CD4-positive, alpha-beta memory T cell (primary cell): ENCODE data around the gene COX6A2. TPM values are rescaled to one million over a fixed set of nuclear protein-coding genes. Genes with fewer than 3 reads are reported as not detected.
A peak's percentile ranks its signal among the peaks of the same experiment; 100 is the strongest.

Experiments used
- CTCF ChIA-PET: fragments of 350-600 bp; sonication (Branson Sonifier 250); formaldehyde crosslinking; loops from one replicate; lab custom pipeline; 2021; ENCODE audit warnings: inconsistent platforms; ENCODE audit not compliant: partially characterized antibody; lab: Charles Lee
- POLR2A ChIA-PET: fragments of 350-600 bp; sonication (Branson Sonifier 250); formaldehyde crosslinking; loops from one replicate; lab custom pipeline; 2021; ENCODE audit not compliant: partially characterized antibody; lab: Charles Lee
- DNase-seq, 5 donors: peaks; one replicate each; pipeline versions ENCODE4 v3.0.0 to v3.0.0-alpha.2; 2020 to 2022; ENCODE audit warnings: mixed read lengths in 1 of 5
- H3K27ac ChIP-seq: one replicate; pipeline ENCODE4 v1.7.0; 2013; ENCODE audit warnings: low read depth, low read length
- H3K27me3 ChIP-seq: 2 replicates; pipeline ENCODE4 v1.7.0; 2013; ENCODE audit warnings: mild to moderate bottlenecking, low read length, moderate library complexity; ENCODE audit not compliant: insufficient read depth
- H3K36me3 ChIP-seq: 2 replicates; pipeline ENCODE4 v1.7.0; 2013; ENCODE audit warnings: mild to moderate bottlenecking, low read length, moderate library complexity; ENCODE audit not compliant: insufficient read depth
- H3K4me1 ChIP-seq: 2 replicates; pipeline ENCODE4 v1.7.0; 2013; ENCODE audit warnings: mild to moderate bottlenecking, low read length, moderate library complexity; ENCODE audit not compliant: insufficient read depth
- H3K4me3 ChIP-seq, 2 donors: one replicate each; pipeline ENCODE4 v1.7.0; 2013; ENCODE audit warnings: low read length in 2 of 2, mild to moderate bottlenecking in 1 of 2
- H3K9me3 ChIP-seq, 2 donors: one replicate each; pipeline ENCODE4 v1.7.0; 2013; ENCODE audit warnings: low read length in 2 of 2, control low read depth in 1 of 2; ENCODE audit not compliant: control insufficient read depth in 1 of 2
- H3K27ac Mint-ChIP-seq, 7 donors: one replicate each; pipeline ENCODE4 v1.8.0; 2020 to 2021; ENCODE audit warnings: mixed read lengths in 7 of 7, mild to moderate bottlenecking in 6 of 7, inconsistent platforms in 3 of 7, moderate library complexity in 3 of 7
- H3K27me3 Mint-ChIP-seq, 2 donors: one replicate each; pipeline ENCODE4 v1.8.0; 2020 to 2021; ENCODE audit warnings: mixed read lengths in 2 of 2
- H3K36me3 Mint-ChIP-seq, 2 donors: one replicate each; pipeline ENCODE4 v1.8.0; 2020 to 2021; ENCODE audit warnings: mixed read lengths in 2 of 2, inconsistent platforms in 1 of 2, mild to moderate bottlenecking in 1 of 2
- H3K4me1 Mint-ChIP-seq, 4 donors: one replicate each; pipeline ENCODE4 v1.8.0; 2020 to 2021; ENCODE audit warnings: mixed read lengths in 4 of 4, mild to moderate bottlenecking in 1 of 4
- H3K4me3 Mint-ChIP-seq, 8 donors: one replicate each; pipeline ENCODE4 v1.8.0; 2020 to 2021; ENCODE audit warnings: mixed read lengths in 8 of 8, mild to moderate bottlenecking in 7 of 8, moderate library complexity in 6 of 8, inconsistent platforms in 3 of 8
- H3K9me3 Mint-ChIP-seq, 8 donors: one replicate each; pipeline ENCODE4 v1.8.0; 2020 to 2021; ENCODE audit warnings: mixed read lengths in 8 of 8, mild to moderate bottlenecking in 5 of 8, inconsistent platforms in 3 of 8, moderate library complexity in 1 of 8
- intact Hi-C: fragments of 100-400 bp; cut with micrococcal nuclease; formaldehyde crosslinking; loops from one replicate; pipeline ENCODE4 v1.15.1; 2023
- polyA plus RNA-seq, 2 donors: library from polyadenylated mRNA; unstranded; fragments of 300-500 nt; fragmentation: Illumina TruSeq; gene quantifications; one replicate each; pipeline ENCODE4 v1.2.3, GENCODE V29; 2021
- total RNA-seq, 2 experiments: library from RNA; stranded (reverse); gene quantifications; one replicate each; pipeline ENCODE4 v1.2.3, GENCODE V29; 2021

The COX6A2 gene
- total and polyA plus RNA-seq, 4 experiments from 2014 or later: not detected

DNA sequence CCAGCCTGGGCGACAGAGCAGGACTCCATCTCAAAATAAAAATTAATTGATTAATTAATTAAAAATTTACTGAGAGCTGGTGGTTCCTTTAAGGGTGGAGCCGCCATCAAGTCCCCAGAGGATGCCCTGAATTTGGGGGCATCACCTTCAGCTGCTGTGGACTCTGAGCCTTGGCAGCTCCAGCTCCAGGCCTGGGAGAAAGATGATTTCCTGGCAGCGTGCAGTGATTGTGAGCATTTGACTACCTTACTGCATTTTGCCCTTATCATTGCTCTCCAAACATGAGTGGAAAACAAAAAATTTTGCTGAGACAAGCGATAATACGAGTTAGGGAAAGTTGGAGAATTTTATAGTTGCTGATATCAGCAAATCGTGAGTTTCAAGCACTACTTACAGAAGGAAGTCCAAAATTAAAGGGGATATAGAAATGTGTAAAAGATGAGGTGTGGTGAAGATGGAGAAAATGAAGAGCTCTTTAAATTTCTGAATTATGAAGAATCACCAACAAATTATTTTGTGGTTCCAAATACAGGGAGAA is 37.6 kb downstream of the COX6A2 start:
- H3K27me3 ChIP-seq: no peaks in the 10 kb centered on the region
- intact Hi-C loops: no loop called here
- no peak overlapping the region for H3K4me3 ChIP-seq
- no peaks in the 10 kb centered on the region for H3K9me3 ChIP-seq
- no peaks in the 10 kb centered on the region for H3K36me3 ChIP-seq
- Mint-ChIP-seq H3K36me3 (no peaks in the 10 kb centered on the region), H3K27ac (peak overlapping the region in 1 of 7 donors; percentile 25), H3K4me1 (peaks cover 0 to 10% (median 7%) of the 10 kb centered on the region in 4 donors), H3K27me3 (peaks cover 7 to 11% of the 10 kb centered on the region in 2 donors), H3K4me3 (no peak overlapping the region), H3K9me3 (peaks cover 0 to 2% (median 0%) of the 10 kb centered on the region in 8 donors)
- CTCF ChIA-PET: interaction anchor here (0.6 kb wide), 1 partner anchor 561 kb away, joined by 3 read pairs; no protein-coding TSS in a partner anchor
- POLR2A ChIA-PET: no interaction called here
- DNase-seq: no peak
- H3K4me1 ChIP-seq: no peaks in the 10 kb centered on the region
- no peak overlapping the region for H3K27ac ChIP-seq

DNA sequence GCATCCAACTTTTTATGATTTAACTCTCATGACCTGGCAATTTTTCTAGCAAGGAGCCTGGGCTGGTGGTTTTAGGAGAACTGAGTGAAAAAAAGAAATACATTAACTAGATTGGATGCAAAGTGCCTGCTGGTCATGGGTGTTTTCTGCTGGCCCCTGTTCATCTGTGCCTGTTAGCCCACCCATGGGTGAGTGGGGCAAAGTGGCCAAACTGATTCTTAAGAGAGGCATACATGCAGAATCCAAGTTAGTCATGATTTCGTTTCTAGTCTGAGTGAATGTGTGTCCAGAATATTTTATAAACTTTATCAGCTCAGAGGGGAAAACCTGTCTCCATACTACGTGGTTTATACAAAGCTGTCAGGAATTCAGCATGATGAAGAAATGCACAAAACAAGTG is 39.6 kb downstream of the COX6A2 start:
- Mint-ChIP-seq H3K4me1 (peaks cover 0 to 10% (median 7%) of the 10 kb centered on the region in 4 donors), H3K4me3 (no peak overlapping the region), H3K27ac (no peak overlapping the region), H3K27me3 (peaks cover 10 to 13% of the 10 kb centered on the region in 2 donors), H3K36me3 (no peaks in the 10 kb centered on the region), H3K9me3 (peaks cover 0 to 2% (median 0%) of the 10 kb centered on the region in 8 donors)
- H3K9me3 ChIP-seq: no peaks in the 10 kb centered on the region
- H3K4me1 ChIP-seq: no peaks in the 10 kb centered on the region
- H3K36me3 ChIP-seq: no peaks in the 10 kb centered on the region
- H3K27me3 ChIP-seq: no peaks in the 10 kb centered on the region
- intact Hi-C loops: no loop called here
- POLR2A ChIA-PET: no interaction called here
- CTCF ChIA-PET: no interaction called here
- H3K4me3 ChIP-seq: no peak overlapping the region
- DNase-seq: no peak
- no peak overlapping the region for H3K27ac ChIP-seq

DNA sequence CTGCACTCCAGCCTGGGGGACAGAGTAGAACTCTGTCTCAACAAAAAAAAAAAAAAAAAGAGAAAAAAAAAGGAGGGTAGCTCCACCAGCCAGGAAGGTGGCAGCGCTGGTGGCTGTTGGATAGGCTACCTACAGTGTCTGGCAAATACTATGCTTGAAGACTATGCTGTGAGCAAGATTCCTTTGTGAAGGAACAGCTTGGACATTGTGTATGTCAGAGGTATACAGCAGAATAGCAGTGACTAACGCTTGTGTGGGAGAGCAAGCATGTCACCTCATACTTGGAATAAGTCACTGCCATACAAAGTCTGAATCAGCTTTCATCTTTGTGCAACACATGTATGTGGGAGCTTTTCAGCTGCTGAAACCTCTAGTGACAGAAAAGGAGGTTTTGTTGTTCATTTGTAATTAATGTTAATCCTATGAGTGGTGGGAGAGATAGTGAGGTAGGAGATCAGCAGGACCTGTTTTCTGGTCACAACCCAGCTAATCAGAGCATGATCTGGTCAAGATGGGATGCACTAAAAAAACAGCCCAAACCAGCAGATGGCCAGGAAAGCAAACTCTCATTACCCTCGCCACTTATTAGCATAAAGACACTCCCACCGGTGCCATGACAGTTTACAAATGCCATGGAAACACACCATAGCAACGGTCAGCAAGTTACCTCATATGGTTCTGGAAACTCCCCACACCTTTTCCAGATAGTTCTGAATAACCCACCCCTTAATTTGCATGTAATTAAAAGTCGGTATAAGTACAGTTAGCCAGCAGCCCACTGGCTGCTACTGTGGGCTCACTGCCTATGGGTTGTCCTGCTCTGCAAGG is 41.8 kb downstream of the COX6A2 start:
- H3K36me3 ChIP-seq: no peaks in the 10 kb centered on the region
- H3K4me3 ChIP-seq: no peak overlapping the region
- no peak overlapping the region for H3K27ac ChIP-seq
- peak overlapping the region in 1 of 7 donors; percentile 33 for H3K27ac Mint-ChIP-seq
- H3K4me1 ChIP-seq: no peaks in the 10 kb centered on the region
- H3K4me1 Mint-ChIP-seq: peaks cover 0 to 10% (median 8%) of the 10 kb centered on the region in 4 donors
- no peaks in the 10 kb centered on the region for H3K36me3 Mint-ChIP-seq
- H3K9me3 Mint-ChIP-seq: peaks cover 0 to 2% (median 0%) of the 10 kb centered on the region in 8 donors
- CTCF ChIA-PET: interaction anchor here (0.6 kb wide), 1 partner anchor 409 kb away, joined by 3 read pairs; no protein-coding TSS in a partner anchor
- H3K4me3 Mint-ChIP-seq: no peak overlapping the region
- H3K9me3 ChIP-seq: no peaks in the 10 kb centered on the region
- peaks cover 8 to 20% of the 10 kb centered on the region in 2 donors for H3K27me3 Mint-ChIP-seq
- peak in 3 of 5 donors; percentile 6 to 66 (median 21) for DNase-seq
- intact Hi-C loops: no loop called here
- POLR2A ChIA-PET: no interaction called here
- no peaks in the 10 kb centered on the region for H3K27me3 ChIP-seq

DNA sequence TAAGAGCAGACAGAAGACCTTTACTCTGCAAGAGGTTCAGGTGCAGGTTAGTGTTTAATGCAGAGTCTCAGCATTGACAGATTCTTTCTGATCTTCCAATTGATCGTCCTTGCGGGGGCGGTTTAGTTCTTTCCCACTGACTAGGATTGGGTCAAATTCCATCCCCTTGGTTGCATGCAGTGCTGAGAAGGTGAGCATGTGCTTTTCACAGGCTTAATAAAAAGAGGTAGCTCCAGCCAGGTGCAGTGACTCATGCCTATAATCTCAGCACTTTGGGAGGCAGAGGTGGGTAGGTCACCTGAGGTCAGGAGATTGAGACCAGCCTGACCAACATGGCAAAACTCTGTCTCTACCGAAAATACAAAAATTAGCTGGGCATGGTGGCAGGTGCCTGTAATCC is 42.5 kb downstream of the COX6A2 start:
- no peak overlapping the region for H3K4me3 Mint-ChIP-seq

DNA sequence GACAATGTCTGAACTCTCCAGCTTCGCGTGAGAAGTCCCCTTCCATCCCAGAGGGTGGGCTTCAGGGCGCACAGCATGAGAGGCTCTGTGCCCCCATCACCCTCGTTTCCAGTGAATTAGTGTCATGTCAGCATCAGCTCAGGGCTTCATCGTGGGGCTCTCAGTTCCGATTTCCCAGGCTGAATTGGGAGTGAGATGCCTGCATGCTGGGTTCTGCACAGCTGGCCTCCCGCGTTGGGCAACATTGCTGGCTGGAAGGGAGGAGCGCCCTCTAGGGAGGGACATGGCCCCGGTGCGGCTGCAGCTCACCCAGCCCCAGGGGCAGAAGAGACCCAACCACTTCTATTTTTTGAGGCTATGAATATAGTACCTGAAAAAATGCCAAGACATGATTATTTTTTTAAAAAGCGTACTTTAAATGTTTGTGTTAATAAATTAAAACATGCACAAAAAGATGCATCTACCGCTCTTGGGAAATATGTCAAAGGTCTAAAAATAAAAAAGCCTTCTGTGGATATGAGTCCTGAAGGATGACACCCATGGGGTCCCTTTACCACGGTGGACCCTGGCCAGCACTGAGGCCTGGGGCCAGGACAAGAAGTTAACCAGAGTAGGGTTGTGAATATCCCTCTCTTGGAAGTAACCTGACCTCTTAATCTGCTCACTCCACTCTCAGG is 45.5 kb downstream of the COX6A2 start:
- ChIA-PET CTCF (interaction anchor here (0.6 to 1.5 kb wide), 7 partner anchors 9 to 397 kb away, joined by 3 to 6 read pairs (median 3); partner anchors contain the start of gene PYCARD), POLR2A (interaction anchor here (0.5 kb wide), 1 partner anchor 144 kb away, joined by 3 read pairs; no protein-coding TSS in a partner anchor)
- H3K27ac ChIP-seq: no peak overlapping the region
- peaks cover 0 to 10% (median 8%) of the 10 kb centered on the region in 4 donors for H3K4me1 Mint-ChIP-seq
- H3K9me3 ChIP-seq: no peaks in the 10 kb centered on the region
- H3K36me3 ChIP-seq: no peaks in the 10 kb centered on the region
- peak in 4 of 5 donors; percentile 16 to 44 (median 42) for DNase-seq
- no peak overlapping the region for H3K4me3 ChIP-seq
- H3K36me3 Mint-ChIP-seq: no peaks in the 10 kb centered on the region
- no peak overlapping the region for H3K27ac Mint-ChIP-seq
- no peaks in the 10 kb centered on the region for H3K4me1 ChIP-seq
- peaks cover 6 to 13% of the 10 kb centered on the region in 2 donors for H3K27me3 Mint-ChIP-seq
- no peak overlapping the region for H3K4me3 Mint-ChIP-seq
- intact Hi-C loops: no loop called here
- no peaks in the 10 kb centered on the region for H3K9me3 Mint-ChIP-seq
- no peaks in the 10 kb centered on the region for H3K27me3 ChIP-seq

More for the DNA sequence above, 42.5 kb downstream of the COX6A2 start:
- H3K9me3 Mint-ChIP-seq: peaks cover 0 to 2% (median 0%) of the 10 kb centered on the region in 8 donors
- DNase-seq: no peak
- H3K4me1 Mint-ChIP-seq: peaks cover 0 to 10% (median 8%) of the 10 kb centered on the region in 4 donors
- H3K36me3 Mint-ChIP-seq: no peaks in the 10 kb centered on the region
- intact Hi-C loops: no loop called here
- no peak overlapping the region for H3K27ac Mint-ChIP-seq
- no peaks in the 10 kb centered on the region for H3K9me3 ChIP-seq
- no peak overlapping the region for H3K4me3 ChIP-seq
- H3K27me3 ChIP-seq: no peaks in the 10 kb centered on the region
- POLR2A ChIA-PET: no interaction called here
- no peaks in the 10 kb centered on the region for H3K36me3 ChIP-seq
- no peaks in the 10 kb centered on the region for H3K4me1 ChIP-seq
- no peak overlapping the region for H3K27ac ChIP-seq
- H3K27me3 Mint-ChIP-seq: peaks cover 8 to 20% of the 10 kb centered on the region in 2 donors
- CTCF ChIA-PET: no interaction called here

DNA sequence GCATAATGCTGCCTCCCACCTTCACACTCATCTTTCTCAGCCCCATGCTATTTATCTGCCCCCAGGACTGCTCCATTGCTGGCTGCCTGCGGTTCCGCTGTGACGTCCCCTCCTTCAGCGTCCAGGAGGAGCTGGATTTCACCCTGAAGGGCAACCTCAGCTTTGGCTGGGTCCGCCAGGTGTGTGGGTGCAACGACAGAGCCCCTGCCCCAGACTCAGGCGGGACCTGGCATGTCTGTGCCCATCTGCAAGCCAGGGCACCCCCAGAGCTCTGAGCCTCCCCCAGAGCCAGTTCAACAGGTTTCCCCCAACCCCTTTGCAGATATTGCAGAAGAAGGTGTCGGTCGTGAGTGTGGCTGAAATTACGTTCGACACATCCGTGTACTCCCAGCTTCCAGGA is 48.0 kb downstream of the COX6A2 start:
- Mint-ChIP-seq H3K27ac (peak overlapping the region in 1 of 7 donors; percentile 13), H3K4me1 (peaks cover 0 to 1% (median 0%) of the 10 kb centered on the region in 4 donors), H3K9me3 (peaks cover 0 to 9% (median 3%) of the 10 kb centered on the region in 8 donors), H3K27me3 (peaks cover 8 to 10% of the 10 kb centered on the region in 2 donors), H3K36me3 (no peaks in the 10 kb centered on the region), H3K4me3 (peak overlapping the region in 1 of 8 donors; percentile 23)
- DNase-seq: no peak
- no peaks in the 10 kb centered on the region for H3K36me3 ChIP-seq
- H3K4me3 ChIP-seq: no peak overlapping the region
- CTCF ChIA-PET: no interaction called here
- intact Hi-C loops: no loop called here
- no peak overlapping the region for H3K27ac ChIP-seq
- no peaks in the 10 kb centered on the region for H3K27me3 ChIP-seq
- H3K9me3 ChIP-seq: no peaks in the 10 kb centered on the region
- POLR2A ChIA-PET: no interaction called here
- no peaks in the 10 kb centered on the region for H3K4me1 ChIP-seq
